Mesendoderm (in vitro differentiated cells): ENCODE measurements around the gene ALDH18A1.

Experiments
- DNase-seq: peaks from one replicate; pipeline ENCODE4 v3.0.0; 2013
- H2AK5ac ChIP-seq: 2 replicates; pipeline ENCODE4 v1.6.1; 2013; ENCODE audit warnings: low read length, inconsistent platforms
- H2BK120ac ChIP-seq: 2 replicates; pipeline ENCODE4 v1.6.1; 2013; ENCODE audit warnings: low read depth, mild to moderate bottlenecking, low read length, moderate library complexity, mixed read lengths
- H2BK15ac ChIP-seq: replicated peaks from 2 replicates; pipeline ENCODE4 v1.6.1; 2013; ENCODE audit warnings: low read depth, mild to moderate bottlenecking, moderate library complexity
- H2BK5ac ChIP-seq: 2 replicates; pipeline ENCODE4 v1.6.1; 2013; ENCODE audit warnings: low read length, inconsistent platforms
- H3K18ac ChIP-seq: 2 replicates; pipeline ENCODE4 v1.6.1; 2013; ENCODE audit warnings: mild to moderate bottlenecking, low read length, mixed read lengths
- H3K23ac ChIP-seq: one replicate; pipeline ENCODE4 v1.6.1; 2013; ENCODE audit warnings: low read length
- H3K27ac ChIP-seq: 2 replicates; pipeline ENCODE4 v1.5.1; 2013; ENCODE audit warnings: low read depth, mild to moderate bottlenecking, inconsistent platforms, low read length, moderate library complexity
- H3K27me3 ChIP-seq: 2 replicates; pipeline ENCODE4 v1.6.1; 2013; ENCODE audit warnings: low read length, control low read depth, mild to moderate bottlenecking, inconsistent platforms; ENCODE audit not compliant: insufficient read depth, poor library complexity
- H3K36me3 ChIP-seq: 2 replicates; pipeline ENCODE4 v1.6.1; 2013; ENCODE audit warnings: low read length, inconsistent platforms; ENCODE audit not compliant: control insufficient read depth, insufficient read depth
- H3K4ac ChIP-seq: one replicate; pipeline ENCODE4 v1.6.1; 2013; ENCODE audit warnings: low read depth, mild to moderate bottlenecking, low read length, moderate library complexity
- H3K4me1 ChIP-seq: 2 replicates; pipeline ENCODE4 v1.6.1; 2013; ENCODE audit warnings: low read depth, low read length, inconsistent platforms; ENCODE audit not compliant: control insufficient read depth
- H3K4me2 ChIP-seq: 2 replicates; pipeline ENCODE4 v1.6.1; 2013; ENCODE audit warnings: low read length
- H3K4me3 ChIP-seq: 2 replicates; pipeline ENCODE4 v1.5.1; 2013; ENCODE audit warnings: mild to moderate bottlenecking, low read length
- H3K56ac ChIP-seq: one replicate; pipeline ENCODE4 v1.6.1; 2013; ENCODE audit warnings: low read length
- H3K79me1 ChIP-seq: 2 replicates; pipeline ENCODE4 v1.6.1; 2013; ENCODE audit warnings: low read length, inconsistent platforms
- H3K79me2 ChIP-seq: 2 replicates; pipeline ENCODE4 v1.6.1; 2013; ENCODE audit warnings: mild to moderate bottlenecking, low read length; ENCODE audit not compliant: control insufficient read depth, insufficient read depth
- H3K9ac ChIP-seq: 2 replicates; pipeline ENCODE4 v1.6.1; 2013; ENCODE audit warnings: low read length, inconsistent platforms
- H4K5ac ChIP-seq: one replicate; pipeline ENCODE4 v1.6.1; 2013; ENCODE audit warnings: low read length
- H4K8ac ChIP-seq: one replicate; pipeline ENCODE4 v1.6.1; 2013; ENCODE audit warnings: low read depth, mild to moderate bottlenecking, control low read depth, low read length, moderate library complexity
- WGBS: extraction: QIAGEN DNeasy Blood & Tissue Kit; methylation state at CpG from one replicate; pipeline ENCODE4 v1.1.7; 2013; ENCODE audit warnings: low lambda C conversion rate, missing lambda C conversion rate; ENCODE audit not compliant: insufficient coverage; ENCODE audit errors: extremely low coverage; 5-methylcytosine and 5-hydroxymethylcytosine counted together

ALDH18A1 gene

GRCh38 chr10:95610727-95611126 is 45.8 kb downstream of the ALDH18A1 start:
- H3K36me3 ChIP-seq = peaks cover 21% of the 10 kb centered on the region

GRCh38 chr10:95606922-95607321 is 49.6 kb downstream of the ALDH18A1 start:
- no peak overlapping the region for H3K4me2 ChIP-seq
- H4K5ac ChIP-seq = no peak overlapping the region
- no peak overlapping the region for H2AK5ac ChIP-seq
- H3K27ac ChIP-seq = no peak overlapping the region
- no peak overlapping the region for H2BK120ac ChIP-seq
- no peak overlapping the region for H3K23ac ChIP-seq
- no peaks in the 10 kb centered on the region for H3K27me3 ChIP-seq
- H3K4ac ChIP-seq = no peak overlapping the region
- H3K18ac ChIP-seq = no peak overlapping the region
- H3K9ac ChIP-seq = no peak overlapping the region
- no peak overlapping the region for H3K4me3 ChIP-seq
- no peak overlapping the region for H3K56ac ChIP-seq
- WGBS = no CpG with 5 or more reads among the region's 3 CpGs
- no peaks in the 10 kb centered on the region for H3K79me1 ChIP-seq
- H4K8ac ChIP-seq = no peak overlapping the region
- H3K4me1 ChIP-seq = no peaks in the 10 kb centered on the region
- H2BK5ac ChIP-seq = no peak overlapping the region
- DNase-seq = no peak
- H3K79me2 ChIP-seq = no peaks in the 10 kb centered on the region
- no peak overlapping the region for H2BK15ac ChIP-seq
- H3K36me3 ChIP-seq = peaks cover 10% of the 10 kb centered on the region

More at GRCh38 chr10:95610727-95611126, 45.8 kb downstream of the ALDH18A1 start:
- Histone ChIP-seq H3K18ac (no peak overlapping the region), H3K79me1 (no peaks in the 10 kb centered on the region), H3K56ac (no peak overlapping the region), H3K27me3 (no peaks in the 10 kb centered on the region), H4K8ac (no peak overlapping the region), H3K23ac (no peak overlapping the region), H3K4me3 (no peak overlapping the region), H2BK120ac (no peak overlapping the region), H3K4me1 (no peaks in the 10 kb centered on the region), H3K4ac (no peak overlapping the region), H3K9ac (no peak overlapping the region), H3K4me2 (no peak overlapping the region), H2BK15ac (no peak overlapping the region), H2BK5ac (no peak overlapping the region), H4K5ac (no peak overlapping the region), H3K79me2 (no peaks in the 10 kb centered on the region), H3K27ac (no peak overlapping the region), H2AK5ac (no peak overlapping the region)
- DNase-seq = no peak
- WGBS = no CpG with 5 or more reads among the region's 3 CpGs

- H2BK120ac ChIP-seq = no peak overlapping the region
- no peak overlapping the region for H3K9ac ChIP-seq
- no peaks in the 10 kb centered on the region for H3K79me1 ChIP-seq
- no peak overlapping the region for H3K4ac ChIP-seq
- H3K4me1 ChIP-seq = no peaks in the 10 kb centered on the region
- H3K27ac ChIP-seq = no peak overlapping the region
- no peak overlapping the region for H3K4me2 ChIP-seq
- no peak for DNase-seq
- no peaks in the 10 kb centered on the region for H3K79me2 ChIP-seq
- H3K18ac ChIP-seq = no peak overlapping the region
- H2BK15ac ChIP-seq = no peak overlapping the region
- H3K27me3 ChIP-seq = no peaks in the 10 kb centered on the region
- no peak overlapping the region for H2AK5ac ChIP-seq
- H2BK5ac ChIP-seq = no peak overlapping the region
- peaks cover 2% of the 10 kb centered on the region for H3K36me3 ChIP-seq
- no peak overlapping the region for H3K4me3 ChIP-seq
- no peak overlapping the region for H4K5ac ChIP-seq
- H4K8ac ChIP-seq = no peak overlapping the region
- no peak overlapping the region for H3K23ac ChIP-seq
- no peak overlapping the region for H3K56ac ChIP-seq
- WGBS = no CpG with 5 or more reads among the region's 3 CpGs
Measured at GRCh38 chr10:95605163-95605562, 51.3 kb downstream of the ALDH18A1 start.

- DNase-seq = peak; percentile 51
- H3K79me2 ChIP-seq = no peaks in the 10 kb centered on the region
- no peak overlapping the region for H4K5ac ChIP-seq
- H3K79me1 ChIP-seq = no peaks in the 10 kb centered on the region
- H2BK15ac ChIP-seq = no peak overlapping the region
- H2BK5ac ChIP-seq = no peak overlapping the region
- no peak overlapping the region for H3K27ac ChIP-seq
- H3K4me3 ChIP-seq = no peak overlapping the region
- no peak overlapping the region for H2AK5ac ChIP-seq
- H3K4me2 ChIP-seq = no peak overlapping the region
- H3K36me3 ChIP-seq = peaks cover 2% of the 10 kb centered on the region
- H4K8ac ChIP-seq = no peak overlapping the region
- no peak overlapping the region for H3K9ac ChIP-seq
- H3K27me3 ChIP-seq = no peaks in the 10 kb centered on the region
- no peak overlapping the region for H3K18ac ChIP-seq
- no peak overlapping the region for H3K23ac ChIP-seq
- H2BK120ac ChIP-seq = no peak overlapping the region
- no peak overlapping the region for H3K4ac ChIP-seq
- no peaks in the 10 kb centered on the region for H3K4me1 ChIP-seq
- H3K56ac ChIP-seq = no peak overlapping the region
Measured at GRCh38 chr10:95604630-95605029, 51.9 kb downstream of the ALDH18A1 start.

- H2BK120ac ChIP-seq = no peak overlapping the region
- H3K4me3 ChIP-seq = no peak overlapping the region
- H2BK15ac ChIP-seq = no peak overlapping the region
- H3K79me1 ChIP-seq = no peaks in the 10 kb centered on the region
- no peak overlapping the region for H3K4me2 ChIP-seq
- peaks cover 2% of the 10 kb centered on the region for H3K36me3 ChIP-seq
- no peak overlapping the region for H3K56ac ChIP-seq
- no peak overlapping the region for H3K9ac ChIP-seq
- no peak overlapping the region for H2AK5ac ChIP-seq
- H3K79me2 ChIP-seq = no peaks in the 10 kb centered on the region
- no peak overlapping the region for H3K23ac ChIP-seq
- no peak overlapping the region for H4K5ac ChIP-seq
- H4K8ac ChIP-seq = no peak overlapping the region
- H3K4ac ChIP-seq = no peak overlapping the region
- no CpG with 5 or more reads among the region's 6 CpGs for WGBS
- no peak for DNase-seq
- H3K27me3 ChIP-seq = no peaks in the 10 kb centered on the region
- no peak overlapping the region for H3K27ac ChIP-seq
- no peak overlapping the region for H3K18ac ChIP-seq
- H2BK5ac ChIP-seq = no peak overlapping the region
- H3K4me1 ChIP-seq = no peaks in the 10 kb centered on the region
Measured at GRCh38 chr10:95602382-95602781, 54.1 kb downstream of the ALDH18A1 start.

- Histone ChIP-seq H3K27ac (no peak overlapping the region), H3K18ac (no peak overlapping the region)
Measured at GRCh38 chr10:95601116-95601719, 55.3 kb downstream of the ALDH18A1 start.

More at GRCh38 chr10:95601116-95601719, 55.3 kb downstream of the ALDH18A1 start:
- Histone ChIP-seq H3K4me2 (no peak overlapping the region), H3K79me1 (no peaks in the 10 kb centered on the region), H2BK15ac (no peak overlapping the region), H2BK120ac (no peak overlapping the region), H2AK5ac (no peak overlapping the region), H3K36me3 (no peaks in the 10 kb centered on the region), H3K4me3 (no peak overlapping the region), H3K27me3 (no peaks in the 10 kb centered on the region), H2BK5ac (no peak overlapping the region), H3K9ac (no peak overlapping the region), H3K4me1 (no peaks in the 10 kb centered on the region), H3K79me2 (no peaks in the 10 kb centered on the region), H3K4ac (no peak overlapping the region), H4K8ac (no peak overlapping the region), H4K5ac (no peak overlapping the region), H3K56ac (no peak overlapping the region), H3K23ac (no peak overlapping the region)
- DNase-seq = peak; percentile 98
- no CpG with 5 or more reads among the region's 6 CpGs for WGBS
